Peyer's patch (tissue), 4 donors: ENCODE results near the gene RHBDD1.

Source experiments
- POLR2A ChIP-seq, 2 donors: fragments of 450-650 bp; IDR thresholded peaks; one replicate each; pipeline ENCODE4 v1.5.1; 2017; ENCODE audit warnings: antibody characterized with exemption in 2 of 2, mild to moderate bottlenecking in 2 of 2, moderate library complexity in 2 of 2
- TF ChIP-seq, protein P1 (sequence below), 6 experiments: fragments of 450-650 bp in 4 of 6; fragments of 200-600 bp in 2 of 6; sonication (generic) in 1 of 6; IDR thresholded peaks; one replicate each; pipeline ENCODE4 v1.5.1; 2017 to 2019; ENCODE audit warnings: antibody characterized with exemption in 6 of 6, mild to moderate bottlenecking in 3 of 6, moderate library complexity in 1 of 6

DNA sequence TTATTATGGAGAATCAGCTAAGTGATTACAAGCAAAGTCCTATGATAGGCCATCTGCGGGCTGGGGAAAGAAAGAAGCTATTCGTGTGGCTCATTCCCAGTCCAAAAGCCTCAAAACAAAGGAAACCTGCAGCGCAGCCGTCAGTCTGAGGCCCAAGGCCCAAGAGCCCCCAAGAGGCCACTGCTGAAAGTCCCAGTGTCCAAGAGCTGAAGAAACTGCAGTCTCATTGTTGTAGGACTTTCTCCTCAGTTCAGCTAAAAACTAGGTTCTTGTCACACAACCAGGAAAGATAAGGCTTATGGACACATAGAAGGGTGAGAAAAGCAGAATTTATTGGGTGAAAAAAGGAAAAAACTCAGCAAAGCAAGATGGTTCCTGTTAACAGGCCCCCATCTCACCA is 143.2 kb downstream of the RHBDD1 start:
- TF ChIP-seq, protein P1, sequence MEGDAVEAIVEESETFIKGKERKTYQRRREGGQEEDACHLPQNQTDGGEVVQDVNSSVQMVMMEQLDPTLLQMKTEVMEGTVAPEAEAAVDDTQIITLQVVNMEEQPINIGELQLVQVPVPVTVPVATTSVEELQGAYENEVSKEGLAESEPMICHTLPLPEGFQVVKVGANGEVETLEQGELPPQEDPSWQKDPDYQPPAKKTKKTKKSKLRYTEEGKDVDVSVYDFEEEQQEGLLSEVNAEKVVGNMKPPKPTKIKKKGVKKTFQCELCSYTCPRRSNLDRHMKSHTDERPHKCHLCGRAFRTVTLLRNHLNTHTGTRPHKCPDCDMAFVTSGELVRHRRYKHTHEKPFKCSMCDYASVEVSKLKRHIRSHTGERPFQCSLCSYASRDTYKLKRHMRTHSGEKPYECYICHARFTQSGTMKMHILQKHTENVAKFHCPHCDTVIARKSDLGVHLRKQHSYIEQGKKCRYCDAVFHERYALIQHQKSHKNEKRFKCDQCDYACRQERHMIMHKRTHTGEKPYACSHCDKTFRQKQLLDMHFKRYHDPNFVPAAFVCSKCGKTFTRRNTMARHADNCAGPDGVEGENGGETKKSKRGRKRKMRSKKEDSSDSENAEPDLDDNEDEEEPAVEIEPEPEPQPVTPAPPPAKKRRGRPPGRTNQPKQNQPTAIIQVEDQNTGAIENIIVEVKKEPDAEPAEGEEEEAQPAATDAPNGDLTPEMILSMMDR (IDR thresholded peaks at IDR 0.05), result no peak
- no peak for TF ChIP-seq POLR2A (IDR thresholded peaks at IDR 0.05)
